HG03139 (cell line): Measurements from ENCODE around the gene GSK3A.

Experiments used
- ATAC-seq: cut with Tn5 transposase; IDR thresholded peaks from one replicate; pipeline ENCODE4 v1.9.1; 2021; ENCODE audit not compliant: unreplicated experiment

Gene GSK3A

GRCh38 chr19:42249769-42250168 is 7.4 kb upstream of the GSK3A start:
- ATAC-seq: no peak

GRCh38 chr19:42249149-42249750 is 6.8 kb upstream of the GSK3A start:
- ATAC-seq: no peak

- ATAC-seq: no peak
Measured at GRCh38 chr19:42248270-42249148, 6.1 kb upstream of the GSK3A start.

GRCh38 chr19:42247640-42248199 is 5.3 kb upstream of the GSK3A start:
- no peak for ATAC-seq

GRCh38 chr19:42246922-42247639 is 4.7 kb upstream of the GSK3A start:
- no peak for ATAC-seq

- ATAC-seq: no peak
Measured at GRCh38 chr19:42246143-42246921, 3.9 kb upstream of the GSK3A start.

GRCh38 chr19:42245231-42245630 is 2.8 kb upstream of the GSK3A start:
- no peak for ATAC-seq

- peak; percentile 25 for ATAC-seq
Measured at GRCh38 chr19:42244347-42245220, 2.2 kb upstream of the GSK3A start.

GRCh38 chr19:42242069-42242511 is 312 bp downstream of the GSK3A start:
- no peak for ATAC-seq

GRCh38 chr19:42241279-42241678 is 1.1 kb downstream of the GSK3A start:
- no peak for ATAC-seq

GRCh38 chr19:42239544-42240220 is 2.7 kb downstream of the GSK3A start:
- no peak for ATAC-seq

- ATAC-seq: no peak
Measured at GRCh38 chr19:42235181-42235580, 7.2 kb downstream of the GSK3A start.

GRCh38 chr19:42234364-42234763 is 8.0 kb downstream of the GSK3A start:
- no peak for ATAC-seq

GRCh38 chr19:42233678-42234292 is 8.6 kb downstream of the GSK3A start:
- ATAC-seq: no peak

GRCh38 chr19:42233106-42233505 is 9.3 kb downstream of the GSK3A start:
- ATAC-seq: no peak

GRCh38 chr19:42232435-42232834 is 10.0 kb downstream of the GSK3A start:
- ATAC-seq: no peak

- no peak for ATAC-seq
Measured at GRCh38 chr19:42230571-42230970, 11.8 kb downstream of the GSK3A start.

- no peak for ATAC-seq
Measured at GRCh38 chr19:42229855-42230351, 12.5 kb downstream of the GSK3A start.
